Activated CD8-positive, alpha-beta T cell treated with anti-CD3 and anti-CD28 coated beads for 36 hours (primary cell): Measurements from ENCODE around the gene PILRB. TPM values are rescaled to one million over a fixed set of nuclear protein-coding genes. Genes with fewer than 3 reads are reported as not detected.

Experiments
- ATAC-seq: fragments of 200-7000 bp; cut with Tn5 transposase; one replicate; pipeline ENCODE4 v1.10.0; 2021; ENCODE audit warnings: mild to moderate bottlenecking, moderate library complexity
- CTCF ChIA-PET: fragments of 350-600 bp; sonication (Branson Sonifier 250); formaldehyde crosslinking; loops from one replicate; lab custom pipeline; 2021; ENCODE audit warnings: antibody characterized with exemption; lab: Charles Lee
- POLR2A ChIA-PET: fragments of 350-600 bp; sonication (Branson Sonifier 250); formaldehyde crosslinking; loops from one replicate; lab custom pipeline; 2021; ENCODE audit warnings: antibody characterized with exemption; lab: Charles Lee
- DNase-seq: peaks from one replicate; pipeline ENCODE4 v3.0.0-alpha.2; 2020
- H3K27ac Mint-ChIP-seq: one replicate; pipeline ENCODE4 v1.8.0; 2021; ENCODE audit warnings: mild to moderate bottlenecking, mixed read lengths
- H3K27me3 Mint-ChIP-seq: one replicate; pipeline ENCODE4 v1.8.0; 2021; ENCODE audit warnings: mixed read lengths
- H3K36me3 Mint-ChIP-seq: one replicate; pipeline ENCODE4 v1.8.0; 2021; ENCODE audit warnings: low read depth, mixed read lengths
- H3K4me1 Mint-ChIP-seq: one replicate; pipeline ENCODE4 v1.8.0; 2021; ENCODE audit warnings: low read depth, mixed read lengths
- H3K4me3 Mint-ChIP-seq: one replicate; pipeline ENCODE4 v1.8.0; 2021; ENCODE audit warnings: mild to moderate bottlenecking, moderate library complexity, mixed read lengths
- H3K9me3 Mint-ChIP-seq: one replicate; pipeline ENCODE4 v1.8.0; 2021; ENCODE audit warnings: mixed read lengths
- CTCF ChIP-seq: fragments of 200-600 bp; IDR thresholded peaks from one replicate; pipeline ENCODE4 v1.8.0; 2022; ENCODE audit warnings: antibody characterized with exemption, mild to moderate bottlenecking
- intact Hi-C: fragments of 100-400 bp; cut with micrococcal nuclease; formaldehyde crosslinking; loops from one replicate; pipeline ENCODE4 v1.10.0; 2022
- total RNA-seq, 2 experiments: library from RNA; stranded (reverse); gene quantifications; one replicate each; pipeline ENCODE4 v1.2.3, GENCODE V29; 2021

Gene PILRB
- total RNA-seq, 2 experiments from 2014 or later: 43.7 to 46.8 TPM

- Mint-ChIP-seq H3K4me3 (no peak overlapping the region), H3K9me3 (no peaks in the 10 kb centered on the region), H3K27me3 (peaks cover 10% of the 10 kb centered on the region), H3K36me3 (no peaks in the 10 kb centered on the region), H3K27ac (no peak overlapping the region), H3K4me1 (peaks cover 18% of the 10 kb centered on the region)
- intact Hi-C loops: no loop called here
- ChIA-PET CTCF (interaction anchor here (2.2 kb wide), 1 partner anchor 14 kb away, joined by 10 read pairs; no protein-coding TSS in a partner anchor), POLR2A (no interaction called here)
- no peak for TF ChIP-seq CTCF
- DNase-seq (no peak), ATAC-seq (no peak)
Observed at GRCh38 chr7:100394077-100394476, 36.2 kb downstream of the PILRB start.

DNA sequence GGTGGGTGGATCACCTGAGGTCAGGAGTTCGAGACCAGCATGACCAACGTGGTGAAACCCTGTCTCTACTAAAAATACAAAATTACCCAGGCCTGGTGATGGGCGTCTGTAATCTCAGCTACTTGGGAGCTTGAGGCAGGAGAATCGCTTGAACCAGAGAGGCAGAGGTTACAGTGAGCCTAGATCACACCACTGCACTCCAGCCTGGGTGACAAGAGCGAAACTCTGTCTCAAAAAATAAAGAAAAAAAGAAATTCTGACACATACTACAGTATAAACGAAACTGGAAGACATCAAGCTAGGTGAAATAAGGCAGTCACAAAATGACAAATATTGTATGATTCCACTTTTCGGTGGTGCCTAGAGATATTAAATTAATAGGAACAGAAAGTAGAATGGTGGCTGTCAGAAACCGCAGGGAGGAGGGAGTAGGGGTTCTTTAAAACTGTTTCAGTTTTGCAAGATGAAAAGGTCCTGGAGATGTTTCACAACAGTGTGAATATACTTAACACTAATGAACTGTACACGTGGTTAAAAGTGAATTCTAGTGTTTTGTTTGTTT lies 38.6 kb downstream of the PILRB start:
- DNase-seq (peak; percentile 87), ATAC-seq (peak; percentile 93)
- CTCF ChIA-PET: interaction anchor here (1.2 to 4.2 kb wide), 3 partner anchors 11 to 263 kb away, joined by 3 to 20 read pairs (median 3); no protein-coding TSS in a partner anchor
- no peak overlapping the region for H3K4me3 Mint-ChIP-seq
- H3K27me3 Mint-ChIP-seq: peaks cover 7% of the 10 kb centered on the region
- H3K9me3 Mint-ChIP-seq: no peaks in the 10 kb centered on the region
- intact Hi-C loops: no loop called here
- POLR2A ChIA-PET: interaction anchor here (0.6 to 2.1 kb wide), 6 partner anchors 12 to 153 kb away, joined by 3 to 6 read pairs (median 3); no protein-coding TSS in a partner anchor
- peaks cover 18% of the 10 kb centered on the region for H3K4me1 Mint-ChIP-seq
- H3K36me3 Mint-ChIP-seq: no peaks in the 10 kb centered on the region
- TF ChIP-seq CTCF: no peak
- H3K27ac Mint-ChIP-seq: peak overlapping the region; percentile 50

DNA sequence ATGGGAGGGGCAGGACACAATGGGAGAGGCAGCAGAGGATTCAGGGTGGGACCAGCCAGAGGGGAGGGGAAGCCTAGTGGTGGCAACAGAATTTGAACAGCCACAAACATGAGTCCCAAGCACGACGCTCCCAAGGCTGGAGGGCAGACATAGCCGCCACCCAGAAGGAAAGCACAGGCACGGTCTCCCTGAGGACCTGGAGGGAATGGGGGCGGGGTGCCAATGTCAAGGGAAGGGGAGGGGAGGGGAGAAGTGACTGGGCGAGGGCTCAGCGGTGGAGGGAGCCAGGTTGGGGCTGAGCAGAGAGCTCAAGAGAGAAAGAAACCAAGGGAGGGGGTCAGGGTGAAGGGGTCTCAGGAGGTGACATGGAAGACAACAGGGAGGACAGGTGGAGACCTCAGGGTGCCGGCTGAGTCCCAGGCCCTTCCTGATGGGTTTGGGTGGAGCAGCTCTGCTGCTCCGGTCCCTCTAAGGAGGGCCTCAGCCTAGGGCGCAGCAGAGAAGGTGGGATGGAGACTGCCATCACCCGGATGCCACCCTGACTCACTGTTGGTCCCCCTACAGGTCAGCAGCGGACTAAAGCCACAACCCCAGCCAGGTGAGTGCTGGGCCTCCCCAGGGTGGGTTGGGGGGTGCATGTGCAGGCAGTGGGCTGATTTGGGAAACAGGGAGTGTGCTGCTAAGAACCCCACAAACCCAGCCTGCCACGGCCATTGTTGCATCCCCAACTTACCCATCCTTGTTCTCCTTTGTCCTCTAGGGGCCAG lies 39.6 kb downstream of the PILRB start:
- Mint-ChIP-seq H3K27ac (peak overlapping the region; percentile 50), H3K36me3 (no peaks in the 10 kb centered on the region), H3K4me1 (peaks cover 18% of the 10 kb centered on the region), H3K9me3 (no peaks in the 10 kb centered on the region), H3K27me3 (peaks cover 4% of the 10 kb centered on the region), H3K4me3 (no peak overlapping the region)
- POLR2A ChIA-PET: interaction anchor here (1.0 to 2.1 kb wide), 2 partner anchors 13 to 32 kb away, joined by 3 to 6 read pairs; no protein-coding TSS in a partner anchor
- ATAC-seq: no peak
- no peak for TF ChIP-seq CTCF
- no peak for DNase-seq
- intact Hi-C loops: no loop called here
- CTCF ChIA-PET: interaction anchor here (1.2 to 4.2 kb wide), 2 partner anchors 10 to 264 kb away, joined by 3 to 20 read pairs; no protein-coding TSS in a partner anchor

GRCh38 chr7:100398239-100398638 lies 40.3 kb downstream of the PILRB start:
- Mint-ChIP-seq H3K36me3 (no peaks in the 10 kb centered on the region), H3K27me3 (peaks cover 4% of the 10 kb centered on the region), H3K27ac (no peak overlapping the region), H3K4me1 (peaks cover 18% of the 10 kb centered on the region), H3K9me3 (no peaks in the 10 kb centered on the region), H3K4me3 (no peak overlapping the region)
- TF ChIP-seq CTCF: no peak
- ChIA-PET POLR2A (no interaction called here), CTCF (interaction anchor here (4.2 kb wide), 1 partner anchor 9 kb away, joined by 20 read pairs; no protein-coding TSS in a partner anchor)
- DNase-seq (no peak), ATAC-seq (no peak)
- intact Hi-C loops: no loop called here
